ENCODE measurements around the gene OBI1. TPM values are rescaled to one million over a fixed set of nuclear protein-coding genes. Genes with fewer than 3 reads are reported as not detected.
"Not testable (repeated sequence)": the region's sequence is repeated elsewhere in the genome, so short reads cannot be mapped to it uniquely, and the experiment has no call there.

The OBI1 gene
- total and polyA plus RNA-seq, 10 of the 15 experiments (the other 5 are each of a cell fraction or from before 2014, with no cell fraction given), result 15.5 to 34.2 (median 22.0) TPM

- no peak for TF ChIP-seq ZNF384 (IDR thresholded peaks at IDR 0.05; ENCODE audit: borderline replicate concordance, low read depth, low read length)
- TF ChIP-seq PML (IDR thresholded peaks at IDR 0.05; ENCODE audit: low read length), result no peak
- no peak for TF ChIP-seq ZNF217 (IDR thresholded peaks at IDR 0.05)
- no peak for TF ChIP-seq FOS (IDR thresholded peaks at IDR 0.05; ENCODE audit: borderline replicate concordance, extremely low read depth, insufficient read length)
- no peak for TF ChIP-seq SPI1 (IDR thresholded peaks at IDR 0.05; ENCODE audit: borderline replicate concordance, insufficient read depth, low read depth, low read length)
Measured at GRCh38 chr13:78649997-78650716, 8.8 kb downstream of the OBI1 start (continued).

- ATAC-seq; H3K27me3 ChIP-seq (replicated peaks in 1 of 2; ENCODE audit: control insufficient read depth in 2 of 2, insufficient read depth in 2 of 2, low read length in 1 of 2); H3K4me1 ChIP-seq (ENCODE audit: control insufficient read depth, insufficient read depth, low read length); FAIRE-seq; H3K27ac ChIP-seq (ENCODE audit: control insufficient read depth, insufficient read depth); H3K4me2 ChIP-seq (ENCODE audit: control insufficient read depth, insufficient read depth); DNase-seq (ENCODE audit: low read depth, low spot score); intact Hi-C loops (cut with micrococcal nuclease; ENCODE audit: unreplicated experiment); H2AFZ ChIP-seq (ENCODE audit: control insufficient read depth, low read depth, low read length); H3K9ac ChIP-seq (ENCODE audit: control insufficient read depth, insufficient read depth, low read length); BruUV-seq (replicated peaks); SMC1A ChIA-PET (ENCODE audit: uncharacterized antibody, unreplicated experiment); POLR2A ChIA-PET; H4K20me1 ChIP-seq (ENCODE audit: control insufficient read depth, insufficient read depth); H3K9me3 ChIP-seq (replicated peaks; ENCODE audit: control insufficient read depth, insufficient read depth, low read length); H3K4me3 ChIP-seq; RAD21 ChIA-PET (ENCODE audit: unreplicated experiment); H3K36me3 ChIP-seq (ENCODE audit: control insufficient read depth in 2 of 2, insufficient read depth in 2 of 2, low read length in 1 of 2): not testable (repeated sequence)
- 94% methylated on average over 11 of the region's 11 CpGs for WGBS (ENCODE audit: insufficient coverage, insufficient replicate concordance, low lambda C conversion rate, missing lambda C conversion rate)
- in situ Hi-C loops (cut with MboI), result loop anchor here (25.0 kb wide), 1 partner anchor 1635 kb away; no protein-coding TSS in a partner anchor
- peaks cover 45% of the 10 kb centered on the region for H3K79me2 ChIP-seq (ENCODE audit: control insufficient read depth, insufficient read depth, low read length)
- CTCF ChIA-PET, result interaction anchor here (1.0 kb wide), 1 partner anchor 411 kb away, joined by 3 read pairs; no protein-coding TSS in a partner anchor
Measured at GRCh38 chr13:78647109-78647678, 11.8 kb downstream of the OBI1 start.
